GM18508 (cell line): ENCODE data around the gene UCP1.
"Not testable (repeated sequence)": the region's sequence is repeated elsewhere in the genome, so short reads cannot be mapped to it uniquely, and the experiment has no call there.

Experiments
- ATAC-seq: cut with Tn5 transposase; IDR thresholded peaks from one replicate; pipeline ENCODE4 v1.9.1; 2021; ENCODE audit warnings: moderate number of reproducible peaks; ENCODE audit not compliant: insufficient read depth, unreplicated experiment

Gene UCP1

DNA sequence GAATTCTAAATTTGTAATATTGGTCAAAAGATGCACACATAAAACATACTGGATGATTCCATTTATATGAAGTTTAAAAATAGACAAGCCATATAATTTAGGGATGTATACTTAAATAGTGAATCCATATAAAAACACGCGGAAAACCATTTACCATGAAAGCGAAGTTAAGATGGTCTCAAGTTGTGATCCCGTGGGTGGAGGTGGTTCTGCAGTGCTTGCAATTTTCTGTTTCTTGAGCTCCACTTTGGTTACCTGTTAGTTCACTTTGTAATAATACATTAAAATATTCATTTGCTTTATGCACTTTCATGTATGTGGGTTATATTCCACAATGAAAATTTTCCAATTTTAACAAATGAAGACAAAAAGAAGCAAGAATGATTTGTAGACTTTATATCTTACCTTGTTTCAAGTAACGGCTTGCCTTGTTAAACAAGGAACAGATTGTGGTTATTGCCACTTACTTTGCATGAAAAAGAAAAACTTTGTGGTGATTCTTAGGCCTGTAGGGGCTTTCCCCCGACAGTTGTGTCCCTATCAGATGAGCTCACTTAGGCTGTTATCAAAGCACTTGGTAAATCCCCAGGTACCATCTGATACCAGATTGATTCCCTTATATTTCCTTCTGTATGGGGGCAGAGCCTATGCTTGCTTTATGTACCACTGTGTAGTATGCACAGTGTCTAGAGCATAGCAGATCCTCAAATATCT lies 12.2 kb downstream of the UCP1 start:
- peak; percentile 99 for ATAC-seq

DNA sequence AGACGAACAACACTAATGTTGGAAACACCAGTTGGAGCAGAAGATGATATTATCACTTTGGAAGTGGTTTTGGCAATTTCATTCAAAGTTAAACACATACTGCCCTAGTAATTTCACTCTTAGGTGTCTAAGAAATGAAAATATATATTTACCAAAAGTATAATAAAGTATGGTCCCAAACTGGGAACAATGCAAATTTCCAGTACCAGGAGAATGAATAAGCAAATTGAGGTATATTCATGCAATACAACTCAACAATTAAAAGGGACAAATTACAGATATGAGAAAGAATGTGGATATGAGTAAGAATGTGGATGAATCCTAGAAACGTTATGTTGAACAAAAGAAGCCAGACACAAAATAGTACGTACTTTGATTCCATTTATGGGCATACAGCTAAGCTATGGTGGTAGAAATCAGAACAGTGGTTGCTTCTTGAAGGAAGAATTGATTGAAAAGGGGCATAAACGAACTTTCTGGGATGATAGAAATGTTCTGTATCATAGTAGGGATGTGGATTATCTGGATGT lies 34.7 kb downstream of the UCP1 start:
- ATAC-seq = no peak

DNA sequence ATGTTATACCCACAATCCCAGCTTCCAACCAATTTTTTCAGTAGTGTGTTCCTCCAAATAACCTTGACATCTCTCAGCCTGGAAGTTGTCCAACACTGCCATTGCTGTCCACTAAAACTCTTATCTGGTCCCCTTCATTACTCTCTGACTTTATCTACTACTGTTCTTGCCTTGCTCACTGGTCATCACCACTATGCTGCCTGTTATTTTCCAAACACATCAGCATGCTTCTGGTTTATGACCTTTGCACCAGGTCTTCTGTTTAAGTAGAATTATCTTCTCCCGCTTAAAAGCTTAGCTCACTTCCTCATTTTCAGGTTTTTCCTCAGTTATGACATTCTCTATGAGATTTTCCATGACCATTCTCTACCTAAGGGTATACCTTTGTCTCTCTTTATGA lies 39.3 kb downstream of the UCP1 start:
- ATAC-seq = no peak

DNA sequence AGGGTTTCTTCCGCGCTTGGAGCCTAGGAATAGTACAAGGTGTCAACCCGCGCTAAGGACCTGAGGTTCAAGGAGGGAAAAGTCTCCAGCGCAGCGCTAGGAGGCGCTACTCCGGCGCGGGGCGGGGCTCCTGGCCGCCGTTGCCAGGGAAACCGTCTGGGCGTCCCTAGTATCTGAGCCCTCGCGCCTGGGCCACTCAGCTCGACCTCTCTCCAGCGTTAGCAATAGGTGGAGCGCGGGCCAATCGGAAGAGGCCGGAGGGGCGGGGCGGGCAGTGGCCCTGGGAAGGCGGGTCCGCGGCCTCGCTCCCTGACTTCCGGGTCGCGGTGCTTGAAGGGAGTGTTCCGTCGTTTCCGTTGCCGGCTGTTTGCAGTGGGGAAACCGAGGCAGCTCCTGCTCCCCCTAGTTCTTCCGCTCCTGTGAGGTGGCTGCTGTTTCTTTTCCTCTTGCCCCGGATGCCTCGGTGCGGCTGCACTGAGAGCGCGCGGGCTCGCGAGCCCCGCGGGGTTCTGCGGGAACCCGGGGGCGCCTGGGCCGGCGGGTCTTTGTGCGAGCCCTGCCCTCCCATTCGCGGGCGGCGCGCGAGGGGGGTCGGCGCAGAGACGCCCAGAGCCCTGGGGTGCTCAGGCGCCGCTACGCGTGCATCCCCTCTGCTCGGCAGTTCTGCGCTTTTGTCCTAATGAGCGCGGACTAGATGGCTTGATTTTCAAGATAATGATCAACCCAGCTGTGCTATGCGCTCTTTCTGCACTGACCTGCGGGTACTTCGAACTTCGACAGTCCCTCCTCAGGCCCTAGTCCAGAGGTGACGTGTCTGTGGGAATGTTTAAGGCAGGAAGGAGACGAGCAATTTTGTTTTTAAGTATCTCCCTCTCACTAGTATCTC lies 44.7 kb downstream of the UCP1 start, which contains the start of gene ELMOD2:
Gene ELMOD2, plus strand, starts transcription at position 312 of the 886 bp plus-strand sequence. CDS start 1,261 bp downstream, outside the sequence.
- ATAC-seq = peak; percentile 99

DNA sequence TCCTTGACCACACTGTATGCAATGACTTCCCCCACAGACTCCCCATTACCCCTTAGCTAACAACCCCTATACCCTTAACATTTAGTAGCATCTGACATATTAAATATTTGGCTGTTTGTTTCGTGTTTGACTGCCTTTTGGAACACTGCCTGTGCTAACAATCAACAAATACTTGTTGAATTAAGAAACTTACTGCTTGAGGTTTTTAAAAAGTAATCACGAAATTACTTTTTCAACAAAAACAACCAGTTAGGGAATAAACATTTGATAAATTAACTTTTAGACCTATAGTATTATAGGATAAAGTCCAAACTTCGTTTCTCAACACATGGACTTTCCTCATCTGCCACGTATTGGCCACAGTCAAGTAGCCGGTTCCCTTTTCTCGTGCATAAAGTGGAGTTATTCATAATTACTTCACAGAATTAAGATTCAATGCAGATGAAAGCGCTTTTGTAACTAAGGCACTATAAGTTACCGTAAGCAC lies 45.3 kb downstream of the UCP1 start:
- ATAC-seq = peak; percentile 11

DNA sequence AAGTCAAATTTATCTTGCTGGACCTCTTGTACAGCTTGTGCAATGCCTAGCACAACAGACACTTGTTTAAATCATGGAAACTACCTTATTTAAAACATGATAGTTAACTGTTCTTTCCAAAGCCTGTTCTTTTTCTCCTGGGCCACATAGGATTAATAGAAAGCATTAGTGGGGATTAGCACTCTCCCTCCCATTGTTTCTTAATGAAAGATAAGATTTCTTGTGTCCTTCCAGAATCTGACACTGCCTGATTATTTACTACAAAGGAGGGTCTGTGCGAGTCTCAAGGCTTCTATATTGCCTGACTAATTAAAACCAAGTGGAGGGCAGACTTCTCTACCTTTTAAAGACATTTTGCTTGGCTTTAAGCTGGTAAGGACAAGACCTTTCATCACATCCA lies 53.3 kb downstream of the UCP1 start:
- no peak for ATAC-seq

DNA sequence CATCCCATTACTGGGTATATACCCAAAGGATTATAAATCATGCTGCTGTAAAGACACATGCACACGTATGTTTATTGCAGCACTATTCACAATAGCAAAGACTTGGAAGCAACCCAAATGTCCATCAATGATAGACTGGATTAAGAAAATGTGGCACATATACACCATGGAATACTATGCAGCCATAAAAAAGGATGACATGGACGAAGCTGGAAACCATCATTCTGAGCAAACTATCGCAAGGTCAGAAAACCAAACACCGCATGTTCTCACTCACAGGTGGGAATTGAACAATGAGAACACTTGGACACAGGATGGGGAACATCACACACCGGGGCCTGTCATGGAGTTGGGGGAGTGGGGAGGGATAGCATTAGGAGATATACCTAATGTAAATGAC lies 55.0 kb downstream of the UCP1 start:
- ATAC-seq = not testable (repeated sequence)
